Fibroblast of lung (primary cell): ENCODE data around the gene BCL2L13. TPM values are rescaled to one million over a fixed set of nuclear protein-coding genes. Genes with fewer than 3 reads are reported as not detected.

Source experiments
- DNase-seq, 2 donors: peaks; one replicate each; pipeline versions ENCODE4 v3.0.0 to v3.0.0-alpha.2; 2010; ENCODE audit warnings: low read depth in 2 of 2
- H2AFZ ChIP-seq: 2 replicates; pipeline ENCODE4 v1.5.1; 2012; ENCODE audit warnings: low read length, control low read depth, inconsistent platforms
- H3K27ac ChIP-seq: 2 replicates; pipeline ENCODE4 v1.5.1; 2011; ENCODE audit warnings: low read length, control low read depth; ENCODE audit not compliant: insufficient read depth
- H3K27me3 ChIP-seq: 2 replicates; pipeline ENCODE4 v1.5.1; 2011; ENCODE audit warnings: mild to moderate bottlenecking, low read length; ENCODE audit not compliant: control insufficient read depth, insufficient read depth
- H3K36me3 ChIP-seq: 2 replicates; pipeline ENCODE4 v1.5.1; 2011; ENCODE audit warnings: low read length; ENCODE audit not compliant: control insufficient read depth, insufficient read depth
- H3K4me1 ChIP-seq: 2 replicates; pipeline ENCODE4 v1.5.1; 2011; ENCODE audit warnings: low read length; ENCODE audit not compliant: control insufficient read depth, insufficient read depth; ENCODE audit errors: extremely low read depth
- H3K4me2 ChIP-seq: 2 replicates; pipeline ENCODE4 v1.5.1; 2011; ENCODE audit warnings: low read length, control low read depth; ENCODE audit not compliant: insufficient read depth; ENCODE audit errors: extremely low read depth
- H3K4me3 ChIP-seq, 4 experiments: fragments of 200-600 bp in 1 of 4; sonication (generic) in 1 of 4; replicated peaks in 1 of 4; 2 replicates each; pipeline ENCODE4 v1.5.1; 2011 to 2016; ENCODE audit warnings: low read length in 4 of 4, low read depth in 3 of 4, mild to moderate bottlenecking in 3 of 4, control low read depth in 2 of 4, inconsistent platforms in 1 of 4, mixed read lengths in 1 of 4; ENCODE audit not compliant: insufficient read depth in 1 of 4; ENCODE audit errors: control extremely low read depth in 1 of 4
- H3K79me2 ChIP-seq: 2 replicates; pipeline ENCODE4 v1.5.1; 2012; ENCODE audit warnings: mild to moderate bottlenecking, low read length, inconsistent platforms; ENCODE audit not compliant: control insufficient read depth, insufficient read depth
- H3K9ac ChIP-seq: 2 replicates; pipeline ENCODE4 v1.5.1; 2011; ENCODE audit warnings: mild to moderate bottlenecking, low read length, control low read depth; ENCODE audit not compliant: insufficient read depth
- H3K9me3 ChIP-seq: 2 replicates; pipeline ENCODE4 v1.5.1; 2012; ENCODE audit warnings: low read depth, low read length; ENCODE audit not compliant: control insufficient read depth, insufficient read depth
- H4K20me1 ChIP-seq: 2 replicates; pipeline ENCODE4 v1.5.1; 2011; ENCODE audit warnings: low read length; ENCODE audit not compliant: control insufficient read depth, insufficient read depth; ENCODE audit errors: extremely low read depth
- EZH2 ChIP-seq: IDR thresholded peaks from 2 replicates; pipeline ENCODE4 v1.5.1; 2012; ENCODE audit warnings: low read length, control low read depth, mild to moderate bottlenecking; ENCODE audit errors: missing control alignments
- polyA plus RNA-seq, 2 donors: library from polyadenylated mRNA; depleted of rRNA in 1 of 2; stranded (reverse) in 1 of 2; unstranded in 1 of 2; fragments of >200 nt; gene quantifications; 2 replicates each; pipeline ENCODE4 v1.2.1, GENCODE V29; 2011 to 2012; ENCODE audit warnings: missing spikeins in 1 of 2
- total RNA-seq: library from RNA; depleted of rRNA; stranded (reverse); fragments of >200 nt; gene quantifications from 2 replicates; pipeline ENCODE4 v1.2.1, GENCODE V29; 2014
- TF ChIP-seq, protein P1 (sequence below), 2 donors: IDR thresholded peaks in 1 of 2; conservative IDR thresholded peaks in 1 of 2; 1 replicate in 1 of 2; 2 replicates in 1 of 2; pipeline ENCODE4 v1.5.1; 2011 to 2012; ENCODE audit warnings: low read length in 2 of 2, control low read depth in 1 of 2, inconsistent platforms in 1 of 2, low read depth in 1 of 2, mild to moderate bottlenecking in 1 of 2

The BCL2L13 gene
- total and polyA plus RNA-seq, 2 donors (not counting 1 experiment from before 2014, with no cell fraction given) = 65.1 to 76.8 TPM

- no peaks in the 10 kb centered on the region for H3K9me3 ChIP-seq
Measured at GRCh38 chr22:17739196-17739975, 100.8 kb downstream of the BCL2L13 start.

GRCh38 chr22:17741866-17742526 lies 103.4 kb downstream of the BCL2L13 start:
- TF ChIP-seq, protein P1, sequence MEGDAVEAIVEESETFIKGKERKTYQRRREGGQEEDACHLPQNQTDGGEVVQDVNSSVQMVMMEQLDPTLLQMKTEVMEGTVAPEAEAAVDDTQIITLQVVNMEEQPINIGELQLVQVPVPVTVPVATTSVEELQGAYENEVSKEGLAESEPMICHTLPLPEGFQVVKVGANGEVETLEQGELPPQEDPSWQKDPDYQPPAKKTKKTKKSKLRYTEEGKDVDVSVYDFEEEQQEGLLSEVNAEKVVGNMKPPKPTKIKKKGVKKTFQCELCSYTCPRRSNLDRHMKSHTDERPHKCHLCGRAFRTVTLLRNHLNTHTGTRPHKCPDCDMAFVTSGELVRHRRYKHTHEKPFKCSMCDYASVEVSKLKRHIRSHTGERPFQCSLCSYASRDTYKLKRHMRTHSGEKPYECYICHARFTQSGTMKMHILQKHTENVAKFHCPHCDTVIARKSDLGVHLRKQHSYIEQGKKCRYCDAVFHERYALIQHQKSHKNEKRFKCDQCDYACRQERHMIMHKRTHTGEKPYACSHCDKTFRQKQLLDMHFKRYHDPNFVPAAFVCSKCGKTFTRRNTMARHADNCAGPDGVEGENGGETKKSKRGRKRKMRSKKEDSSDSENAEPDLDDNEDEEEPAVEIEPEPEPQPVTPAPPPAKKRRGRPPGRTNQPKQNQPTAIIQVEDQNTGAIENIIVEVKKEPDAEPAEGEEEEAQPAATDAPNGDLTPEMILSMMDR (conservative IDR thresholded peaks at IDR 0.05 in 1 of 2, IDR thresholded peaks at IDR 0.05 in 1 of 2; ENCODE audit: low read depth in 1 of 2, low read length in 2 of 2) = no peak
- no peak for TF ChIP-seq EZH2
- Histone ChIP-seq H3K27ac (no peak overlapping the region), H3K9ac (no peak overlapping the region), H3K4me3 (no peak overlapping the region), H3K36me3 (no peaks in the 10 kb centered on the region), H3K79me2 (no peaks in the 10 kb centered on the region), H3K4me1 (no peaks in the 10 kb centered on the region), H3K27me3 (no peaks in the 10 kb centered on the region), H2AFZ (no peak overlapping the region), H4K20me1 (no peaks in the 10 kb centered on the region), H3K4me2 (no peak overlapping the region), H3K9me3 (no peaks in the 10 kb centered on the region)
- DNase-seq = no peak

More at GRCh38 chr22:17739196-17739975, 100.8 kb downstream of the BCL2L13 start:
- no peak overlapping the region for H2AFZ ChIP-seq
- H3K4me1 ChIP-seq = no peaks in the 10 kb centered on the region
- TF ChIP-seq, protein P1 (conservative IDR thresholded peaks at IDR 0.05 in 1 of 2, IDR thresholded peaks at IDR 0.05 in 1 of 2; ENCODE audit: low read depth in 1 of 2, low read length in 2 of 2) = no peak
- TF ChIP-seq EZH2 = no peak
- no peaks in the 10 kb centered on the region for H3K27me3 ChIP-seq
- H3K79me2 ChIP-seq = no peaks in the 10 kb centered on the region
- H3K9ac ChIP-seq = no peak overlapping the region
- H3K4me3 ChIP-seq = no peak overlapping the region
- no peak for DNase-seq
- H3K27ac ChIP-seq = no peak overlapping the region
- no peaks in the 10 kb centered on the region for H3K36me3 ChIP-seq
- H3K4me2 ChIP-seq = no peak overlapping the region
- H4K20me1 ChIP-seq = no peaks in the 10 kb centered on the region

DNA sequence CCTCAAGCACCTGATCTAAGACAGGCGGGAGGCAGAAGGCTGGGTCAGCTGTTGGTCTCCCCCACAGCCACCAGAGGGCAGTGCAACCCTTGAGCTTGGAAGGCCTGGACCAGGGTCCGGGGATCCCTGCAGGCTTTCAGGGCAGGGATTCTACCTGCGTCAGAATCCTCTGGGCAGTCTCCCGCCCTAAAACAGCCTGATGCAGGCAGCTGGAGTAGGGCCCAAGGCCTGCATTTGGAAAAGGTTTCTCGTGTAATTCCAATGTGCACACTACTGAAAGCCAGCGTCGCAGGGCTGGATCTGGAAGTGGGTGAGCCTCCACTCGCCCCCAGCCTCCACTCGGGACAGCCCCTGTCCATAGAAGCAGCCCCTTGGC lies 104.0 kb downstream of the BCL2L13 start:
- Histone ChIP-seq H2AFZ (no peak overlapping the region), H3K4me2 (no peak overlapping the region), H3K9ac (no peak overlapping the region), H3K36me3 (no peaks in the 10 kb centered on the region), H3K4me1 (no peaks in the 10 kb centered on the region), H3K9me3 (no peaks in the 10 kb centered on the region), H3K27me3 (no peaks in the 10 kb centered on the region), H4K20me1 (no peaks in the 10 kb centered on the region), H3K4me3 (no peak overlapping the region), H3K79me2 (no peaks in the 10 kb centered on the region), H3K27ac (no peak overlapping the region)
- peak; percentile 61 to 69 for DNase-seq
- TF ChIP-seq EZH2 = no peak
- TF ChIP-seq, protein P1 (conservative IDR thresholded peaks at IDR 0.05 in 1 of 2, IDR thresholded peaks at IDR 0.05 in 1 of 2; ENCODE audit: low read depth in 1 of 2, low read length in 2 of 2) = peak; percentile 76 to 82
